Measurements from ENCODE around the gene ARHGAP28. TPM values are rescaled to one million over a fixed set of nuclear protein-coding genes. Genes with fewer than 3 reads are reported as not detected.
"Not testable (repeated sequence)": the region's sequence is repeated elsewhere in the genome, so short reads cannot be mapped to it uniquely, and the experiment has no call there.

Gene ARHGAP28
- total RNA-seq, 2 donors from 2014 or later, result 0.41 to 1.8 TPM

DNA sequence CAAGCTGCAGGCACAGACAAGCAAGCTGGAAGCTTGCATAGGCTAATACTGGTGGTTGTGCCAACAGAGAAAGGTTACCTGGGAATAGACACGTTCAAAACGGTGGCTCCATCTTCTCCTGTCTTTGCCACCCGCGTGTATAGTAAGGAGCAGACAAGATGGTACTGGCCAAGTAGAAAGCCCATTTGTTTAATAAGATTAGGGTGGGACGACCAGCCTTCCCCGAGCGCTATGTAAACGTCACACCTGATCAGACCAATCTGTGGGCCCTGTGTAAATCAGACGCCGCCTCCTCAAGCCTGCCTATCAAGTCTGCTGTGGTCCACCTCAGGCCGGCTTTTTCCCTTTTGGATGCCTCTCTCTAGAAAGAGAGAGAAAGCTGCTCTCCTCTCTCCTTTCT is 198.8 kb downstream of the ARHGAP28 start:
- no peak overlapping the region for H3K27ac ChIP-seq
- ATAC-seq (ENCODE audit: insufficient number of reproducible peaks, low FRiP score, low read depth) (no peak), DNase-seq (ENCODE audit: low spot score) (no peak)
- no peak overlapping the region for H3K4me3 ChIP-seq
- H3K27me3 ChIP-seq (replicated peaks; ENCODE audit: insufficient read depth), result no peaks in the 10 kb centered on the region
- no peaks in the 10 kb centered on the region for H3K36me3 ChIP-seq
- H3K9me3 ChIP-seq, result no peaks in the 10 kb centered on the region
- TF ChIP-seq, protein P1, sequence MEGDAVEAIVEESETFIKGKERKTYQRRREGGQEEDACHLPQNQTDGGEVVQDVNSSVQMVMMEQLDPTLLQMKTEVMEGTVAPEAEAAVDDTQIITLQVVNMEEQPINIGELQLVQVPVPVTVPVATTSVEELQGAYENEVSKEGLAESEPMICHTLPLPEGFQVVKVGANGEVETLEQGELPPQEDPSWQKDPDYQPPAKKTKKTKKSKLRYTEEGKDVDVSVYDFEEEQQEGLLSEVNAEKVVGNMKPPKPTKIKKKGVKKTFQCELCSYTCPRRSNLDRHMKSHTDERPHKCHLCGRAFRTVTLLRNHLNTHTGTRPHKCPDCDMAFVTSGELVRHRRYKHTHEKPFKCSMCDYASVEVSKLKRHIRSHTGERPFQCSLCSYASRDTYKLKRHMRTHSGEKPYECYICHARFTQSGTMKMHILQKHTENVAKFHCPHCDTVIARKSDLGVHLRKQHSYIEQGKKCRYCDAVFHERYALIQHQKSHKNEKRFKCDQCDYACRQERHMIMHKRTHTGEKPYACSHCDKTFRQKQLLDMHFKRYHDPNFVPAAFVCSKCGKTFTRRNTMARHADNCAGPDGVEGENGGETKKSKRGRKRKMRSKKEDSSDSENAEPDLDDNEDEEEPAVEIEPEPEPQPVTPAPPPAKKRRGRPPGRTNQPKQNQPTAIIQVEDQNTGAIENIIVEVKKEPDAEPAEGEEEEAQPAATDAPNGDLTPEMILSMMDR (IDR thresholded peaks at IDR 0.05), result no peak
- H3K4me1 ChIP-seq (ENCODE audit: control insufficient read depth in 1 of 2, low read depth in 2 of 2), result no peaks in the 10 kb centered on the region

DNA sequence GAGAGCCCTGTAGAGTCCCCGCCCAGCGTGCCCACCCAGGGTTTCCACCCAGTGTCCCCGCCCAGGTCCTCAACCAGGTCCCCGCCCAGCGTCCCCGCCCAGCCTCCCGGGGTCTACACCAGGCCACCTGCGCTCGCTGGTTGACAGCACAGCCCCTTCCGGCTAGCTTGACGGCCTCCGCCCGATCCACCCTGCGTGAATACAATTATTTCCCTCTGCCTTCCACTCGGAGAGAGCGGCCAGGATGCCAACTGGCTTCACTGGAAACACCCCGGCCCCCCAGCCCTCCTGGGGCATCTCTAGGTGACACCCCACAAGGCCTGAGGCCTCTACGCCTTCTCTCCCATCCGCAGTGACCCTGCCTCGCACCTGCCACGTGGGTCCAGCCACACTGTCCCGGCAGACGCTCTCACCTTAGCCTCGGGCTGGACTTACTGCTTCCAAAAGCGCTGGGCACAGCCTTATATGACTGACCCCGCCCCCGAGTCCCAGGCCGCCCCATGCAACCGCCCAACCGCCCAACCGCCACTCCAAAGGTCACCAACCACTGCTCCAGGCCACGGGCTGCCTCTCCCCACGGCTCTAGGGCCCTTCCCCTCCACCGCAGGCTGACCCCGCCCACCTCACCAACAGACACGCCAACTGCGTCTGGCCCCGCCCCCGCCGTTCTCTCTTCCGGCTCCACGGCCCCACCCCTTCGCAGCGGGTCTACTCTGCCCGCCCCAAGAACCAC is 200.0 kb downstream of the ARHGAP28 start:
- no peaks in the 10 kb centered on the region for H3K9me3 ChIP-seq
- no peaks in the 10 kb centered on the region for H3K4me1 ChIP-seq (ENCODE audit: control insufficient read depth in 1 of 2, low read depth in 2 of 2)
- TF ChIP-seq, protein P1 (IDR thresholded peaks at IDR 0.05), result no peak
- H3K27ac ChIP-seq, result no peak overlapping the region
- no peak overlapping the region for H3K4me3 ChIP-seq
- no peaks in the 10 kb centered on the region for H3K27me3 ChIP-seq (replicated peaks; ENCODE audit: insufficient read depth)
- H3K36me3 ChIP-seq, result no peaks in the 10 kb centered on the region
- DNase-seq (ENCODE audit: low spot score) (no peak), ATAC-seq (ENCODE audit: insufficient number of reproducible peaks, low FRiP score, low read depth) (no peak)

DNA sequence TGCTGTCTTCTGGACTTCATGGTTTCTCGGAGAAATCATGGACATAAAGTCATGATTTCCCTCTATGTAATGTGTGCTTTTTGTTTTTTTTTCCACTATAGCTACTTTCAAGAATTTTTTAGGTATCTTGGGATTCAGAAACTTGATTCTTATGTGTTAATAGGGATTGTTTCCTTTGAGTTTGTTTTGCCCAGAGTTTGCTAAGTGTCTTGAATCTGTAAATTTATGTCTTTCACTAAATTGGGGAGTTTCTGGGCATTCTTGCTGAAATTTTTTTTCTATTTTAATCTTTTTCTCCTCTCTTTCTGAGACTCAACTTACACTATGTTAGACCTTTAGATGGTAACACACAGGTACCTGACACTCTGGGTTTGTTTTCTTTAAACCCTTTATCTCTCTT is 205.3 kb downstream of the ARHGAP28 start:
- no peak for DNase-seq (ENCODE audit: low spot score)

DNA sequence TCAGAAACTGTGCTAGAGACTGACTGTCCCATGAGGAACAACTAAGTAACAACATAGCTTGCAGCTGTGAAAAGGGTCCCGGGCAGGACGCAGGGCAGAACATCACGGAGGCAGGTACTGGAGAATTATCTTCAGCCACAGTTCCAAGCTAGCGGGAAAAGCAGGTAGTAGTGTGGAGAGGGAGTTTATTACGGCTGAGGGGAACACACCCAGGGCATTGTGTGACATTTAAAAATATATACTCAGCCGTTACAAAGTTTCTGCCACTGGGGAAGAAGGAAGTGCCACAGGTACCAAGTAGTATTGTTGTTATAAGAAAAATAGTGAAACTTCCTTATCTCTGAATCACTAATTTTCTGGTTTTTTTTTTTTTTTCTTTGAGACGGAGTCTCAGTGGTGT is 208.5 kb downstream of the ARHGAP28 start:
- Histone ChIP-seq H3K9me3 (no peaks in the 10 kb centered on the region), H3K4me1 (ENCODE audit: control insufficient read depth in 1 of 2, low read depth in 2 of 2) (no peaks in the 10 kb centered on the region), H3K4me3 (no peak overlapping the region), H3K27ac (no peak overlapping the region), H3K27me3 (replicated peaks; ENCODE audit: insufficient read depth) (no peaks in the 10 kb centered on the region), H3K36me3 (no peaks in the 10 kb centered on the region)
- TF ChIP-seq, protein P1 (IDR thresholded peaks at IDR 0.05), result no peak
- ATAC-seq (ENCODE audit: insufficient number of reproducible peaks, low FRiP score, low read depth) (no peak), DNase-seq (ENCODE audit: low spot score) (no peak)

More for the DNA sequence above, 205.3 kb downstream of the ARHGAP28 start:
- Histone ChIP-seq H3K36me3 (no peaks in the 10 kb centered on the region), H3K9me3 (no peaks in the 10 kb centered on the region), H3K27me3 (replicated peaks; ENCODE audit: insufficient read depth) (no peaks in the 10 kb centered on the region), H3K4me3 (no peak overlapping the region), H3K4me1 (ENCODE audit: control insufficient read depth in 1 of 2, low read depth in 2 of 2) (no peaks in the 10 kb centered on the region), H3K27ac (no peak overlapping the region)
- ATAC-seq (ENCODE audit: insufficient number of reproducible peaks, low FRiP score, low read depth), result no peak
- TF ChIP-seq, protein P1 (IDR thresholded peaks at IDR 0.05), result no peak

DNA sequence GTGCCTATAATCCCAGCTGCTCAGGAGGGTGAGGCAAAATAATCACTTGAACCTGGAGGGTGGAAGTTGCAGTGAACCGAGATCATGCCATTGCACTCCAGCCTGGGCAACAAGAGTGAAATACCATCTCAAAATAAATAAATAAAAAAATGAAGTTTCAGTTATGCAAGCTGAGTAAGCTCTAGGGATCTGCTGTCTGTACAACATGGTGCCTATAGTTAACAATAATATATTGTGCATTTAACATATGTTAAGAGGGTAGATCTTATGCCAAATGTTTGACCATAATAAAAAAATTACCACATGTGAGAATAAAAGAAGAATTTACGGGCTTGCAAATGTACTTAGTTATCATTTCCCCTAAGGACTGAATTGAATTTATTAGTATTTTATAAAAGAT is 208.9 kb downstream of the ARHGAP28 start:
- not testable (repeated sequence) for H3K36me3 ChIP-seq; H3K9me3 ChIP-seq; H3K27ac ChIP-seq; ATAC-seq (ENCODE audit: insufficient number of reproducible peaks, low FRiP score, low read depth); DNase-seq (ENCODE audit: low spot score); H3K4me1 ChIP-seq (ENCODE audit: control insufficient read depth in 1 of 2, low read depth in 2 of 2); H3K4me3 ChIP-seq; H3K27me3 ChIP-seq (replicated peaks; ENCODE audit: insufficient read depth)

DNA sequence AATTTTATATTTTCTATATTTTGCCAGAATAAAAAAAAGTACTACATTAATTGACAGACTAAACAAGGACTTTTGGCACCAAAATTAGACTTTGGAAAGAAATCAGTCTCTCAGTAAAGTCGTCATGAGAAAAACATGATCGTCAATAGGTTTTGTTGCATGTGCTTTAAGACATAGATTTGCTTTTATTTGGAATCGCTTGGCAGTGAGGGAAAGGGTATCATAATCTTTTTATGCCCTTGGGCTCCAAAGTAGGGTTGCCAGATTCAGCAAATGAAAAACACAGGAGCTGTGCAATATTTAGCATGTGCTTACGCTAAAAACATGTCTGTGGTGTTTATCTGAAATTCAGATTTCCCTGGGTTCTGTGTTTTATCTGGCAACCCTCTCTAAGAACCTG is 210.5 kb downstream of the ARHGAP28 start:
- Histone ChIP-seq H3K27ac (no peak overlapping the region), H3K27me3 (replicated peaks; ENCODE audit: insufficient read depth) (no peaks in the 10 kb centered on the region), H3K4me1 (ENCODE audit: control insufficient read depth in 1 of 2, low read depth in 2 of 2) (no peaks in the 10 kb centered on the region), H3K9me3 (no peaks in the 10 kb centered on the region), H3K4me3 (no peak overlapping the region), H3K36me3 (no peaks in the 10 kb centered on the region)
- DNase-seq (ENCODE audit: low spot score) (no peak), ATAC-seq (ENCODE audit: insufficient number of reproducible peaks, low FRiP score, low read depth) (no peak)
- TF ChIP-seq, protein P1 (IDR thresholded peaks at IDR 0.05), result no peak
